ENCODE data around the gene MRPL32.

MRPL32 gene

DNA sequence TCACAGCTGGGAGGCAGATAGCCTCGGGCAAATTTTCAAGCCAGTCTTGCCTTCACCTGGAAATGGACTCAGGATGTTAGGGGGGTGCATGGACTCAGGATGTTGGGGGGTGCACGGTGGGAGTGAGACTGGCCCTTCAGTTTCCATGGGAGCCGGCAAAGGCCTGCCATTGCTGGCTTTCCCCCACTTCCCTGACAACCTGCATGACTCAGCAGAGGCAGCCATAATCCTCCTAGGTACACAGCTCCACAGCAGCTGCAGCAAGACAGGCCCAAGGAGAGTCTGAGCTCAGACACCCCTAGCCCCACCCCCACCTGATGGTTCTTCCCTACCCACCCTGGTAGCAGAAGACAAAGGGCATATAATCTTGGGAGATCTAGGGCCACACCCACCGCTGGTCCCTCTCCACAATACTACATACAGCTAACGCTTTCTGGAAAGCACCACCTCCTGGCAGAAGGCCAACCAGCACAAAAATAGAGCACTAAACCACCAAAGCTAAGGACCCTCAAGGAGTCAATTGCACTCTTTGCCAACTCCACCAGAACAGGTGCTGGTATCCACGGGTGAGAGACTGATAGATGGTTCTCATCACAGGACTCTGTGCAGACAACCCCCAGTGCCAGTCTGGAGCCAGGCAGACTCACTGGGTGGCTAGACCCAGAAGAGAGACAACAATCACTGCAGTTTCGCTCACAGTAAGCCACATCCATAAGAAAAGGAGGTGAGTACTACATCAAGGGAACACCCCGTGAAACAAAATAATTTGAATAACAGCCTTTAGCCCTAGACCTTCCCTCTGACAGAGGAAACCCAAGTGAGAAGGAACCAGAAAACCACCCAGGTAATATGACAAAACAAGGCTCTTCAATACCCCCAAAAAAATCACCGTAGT is 38.6 kb upstream of the MRPL32 start:
- no peak overlapping the region for H3K27ac ChIP-seq (ENCODE audit: poor library complexity, severe bottlenecking)
- H3K27me3 ChIP-seq (ENCODE audit: insufficient read depth, poor library complexity, severe bottlenecking): no peaks in the 10 kb centered on the region
- no peak for ATAC-seq (ENCODE audit: low read depth)
- no peak for DNase-seq (ENCODE audit: low spot score)
- no peaks in the 10 kb centered on the region for H3K9me3 ChIP-seq (ENCODE audit: severe bottlenecking)
- H3K4me1 ChIP-seq (ENCODE audit: insufficient read depth, poor library complexity, severe bottlenecking): no peaks in the 10 kb centered on the region
- H3K36me3 ChIP-seq (ENCODE audit: low read depth): no peaks in the 10 kb centered on the region
- TF ChIP-seq, protein P1, sequence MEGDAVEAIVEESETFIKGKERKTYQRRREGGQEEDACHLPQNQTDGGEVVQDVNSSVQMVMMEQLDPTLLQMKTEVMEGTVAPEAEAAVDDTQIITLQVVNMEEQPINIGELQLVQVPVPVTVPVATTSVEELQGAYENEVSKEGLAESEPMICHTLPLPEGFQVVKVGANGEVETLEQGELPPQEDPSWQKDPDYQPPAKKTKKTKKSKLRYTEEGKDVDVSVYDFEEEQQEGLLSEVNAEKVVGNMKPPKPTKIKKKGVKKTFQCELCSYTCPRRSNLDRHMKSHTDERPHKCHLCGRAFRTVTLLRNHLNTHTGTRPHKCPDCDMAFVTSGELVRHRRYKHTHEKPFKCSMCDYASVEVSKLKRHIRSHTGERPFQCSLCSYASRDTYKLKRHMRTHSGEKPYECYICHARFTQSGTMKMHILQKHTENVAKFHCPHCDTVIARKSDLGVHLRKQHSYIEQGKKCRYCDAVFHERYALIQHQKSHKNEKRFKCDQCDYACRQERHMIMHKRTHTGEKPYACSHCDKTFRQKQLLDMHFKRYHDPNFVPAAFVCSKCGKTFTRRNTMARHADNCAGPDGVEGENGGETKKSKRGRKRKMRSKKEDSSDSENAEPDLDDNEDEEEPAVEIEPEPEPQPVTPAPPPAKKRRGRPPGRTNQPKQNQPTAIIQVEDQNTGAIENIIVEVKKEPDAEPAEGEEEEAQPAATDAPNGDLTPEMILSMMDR (IDR thresholded peaks at IDR 0.05; ENCODE audit: poor library complexity, severe bottlenecking): no peak
- no peak overlapping the region for H3K4me3 ChIP-seq (ENCODE audit: severe bottlenecking)

DNA sequence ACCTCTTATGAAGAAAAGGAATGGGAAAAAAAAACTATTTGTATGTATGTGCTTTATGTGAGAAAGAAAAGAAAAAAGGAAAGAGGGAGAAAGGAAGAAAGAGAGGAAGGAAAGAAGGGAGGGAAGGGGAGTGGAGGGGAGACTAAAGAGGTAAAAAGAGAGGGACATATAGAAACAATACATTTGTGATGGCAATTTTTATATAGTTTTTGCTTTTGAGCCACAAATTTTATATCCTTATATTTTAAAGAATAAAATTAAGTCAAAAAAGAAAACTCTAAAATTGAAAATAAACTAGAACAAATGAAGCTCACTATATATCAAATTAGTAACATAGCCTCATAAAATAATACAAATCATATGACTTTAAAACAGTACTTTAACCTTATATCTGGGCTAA is 31.3 kb upstream of the MRPL32 start:
- ATAC-seq (ENCODE audit: low read depth) (no peak), DNase-seq (ENCODE audit: low spot score) (no peak)
- no peaks in the 10 kb centered on the region for H3K9me3 ChIP-seq (ENCODE audit: severe bottlenecking)
- no peak overlapping the region for H3K4me3 ChIP-seq (ENCODE audit: severe bottlenecking)
- TF ChIP-seq, protein P1 (IDR thresholded peaks at IDR 0.05; ENCODE audit: poor library complexity, severe bottlenecking): no peak
- no peaks in the 10 kb centered on the region for H3K27me3 ChIP-seq (ENCODE audit: insufficient read depth, poor library complexity, severe bottlenecking)
- H3K36me3 ChIP-seq (ENCODE audit: low read depth): no peaks in the 10 kb centered on the region
- no peaks in the 10 kb centered on the region for H3K4me1 ChIP-seq (ENCODE audit: insufficient read depth, poor library complexity, severe bottlenecking)
- H3K27ac ChIP-seq (ENCODE audit: poor library complexity, severe bottlenecking): no peak overlapping the region

DNA sequence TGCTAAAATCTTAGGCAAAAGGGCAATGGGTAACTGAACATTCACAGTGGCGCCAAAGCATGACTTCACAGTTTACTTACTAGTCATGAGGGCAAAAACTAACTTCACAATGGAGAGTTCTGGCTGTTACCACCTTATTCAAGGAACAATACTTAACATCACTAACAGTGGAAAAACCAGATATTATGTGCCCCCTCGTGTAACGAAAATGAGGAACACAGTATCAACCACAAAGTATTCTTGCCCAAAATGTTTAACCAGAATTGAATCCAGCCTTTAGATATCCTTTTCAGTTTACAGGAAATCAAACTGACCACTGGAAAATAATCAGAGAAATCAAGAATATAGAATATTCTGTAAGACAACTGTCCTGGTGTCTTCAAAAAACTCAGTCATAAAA is 29.8 kb upstream of the MRPL32 start:
- TF ChIP-seq, protein P1 (IDR thresholded peaks at IDR 0.05; ENCODE audit: poor library complexity, severe bottlenecking): no peak
- Histone ChIP-seq H3K36me3 (ENCODE audit: low read depth) (no peaks in the 10 kb centered on the region), H3K27ac (ENCODE audit: poor library complexity, severe bottlenecking) (no peak overlapping the region), H3K27me3 (ENCODE audit: insufficient read depth, poor library complexity, severe bottlenecking) (no peaks in the 10 kb centered on the region), H3K4me3 (ENCODE audit: severe bottlenecking) (no peak overlapping the region), H3K9me3 (ENCODE audit: severe bottlenecking) (no peaks in the 10 kb centered on the region), H3K4me1 (ENCODE audit: insufficient read depth, poor library complexity, severe bottlenecking) (no peaks in the 10 kb centered on the region)
- DNase-seq (ENCODE audit: low spot score) (no peak), ATAC-seq (ENCODE audit: low read depth) (no peak)

DNA sequence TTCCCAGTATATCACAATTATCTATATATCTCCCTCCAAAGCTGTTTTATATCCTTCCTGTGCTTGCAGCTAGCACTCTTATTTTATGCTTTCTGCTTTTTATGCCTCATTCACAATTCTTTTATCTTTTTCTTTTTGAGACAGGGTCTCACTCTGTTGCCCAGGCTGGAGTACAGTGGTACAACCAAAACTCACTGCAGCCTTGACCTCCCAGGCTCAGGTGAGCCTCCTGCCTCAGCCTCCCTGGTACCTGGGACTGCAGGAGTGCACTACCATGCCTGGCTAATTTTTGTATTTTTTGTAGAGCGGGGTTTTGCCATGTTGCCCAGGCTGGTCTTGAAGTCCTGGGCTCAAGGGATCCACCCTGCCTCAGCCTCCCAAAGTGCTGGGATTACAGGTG is 26.0 kb upstream of the MRPL32 start:
- H3K27me3 ChIP-seq (ENCODE audit: insufficient read depth, poor library complexity, severe bottlenecking): no peaks in the 10 kb centered on the region
- DNase-seq (ENCODE audit: low spot score) (no peak), ATAC-seq (ENCODE audit: low read depth) (no peak)
- TF ChIP-seq, protein P1 (IDR thresholded peaks at IDR 0.05; ENCODE audit: poor library complexity, severe bottlenecking): no peak
- H3K27ac ChIP-seq (ENCODE audit: poor library complexity, severe bottlenecking): no peak overlapping the region
- no peak overlapping the region for H3K4me3 ChIP-seq (ENCODE audit: severe bottlenecking)
- H3K36me3 ChIP-seq (ENCODE audit: low read depth): 0 out of 2 replicates have a peak, but pooled peaks cover 13% of the 10 kb centered on the region
- no peaks in the 10 kb centered on the region for H3K9me3 ChIP-seq (ENCODE audit: severe bottlenecking)
- peaks cover 4% of the 10 kb centered on the region for H3K4me1 ChIP-seq (ENCODE audit: insufficient read depth, poor library complexity, severe bottlenecking)

DNA sequence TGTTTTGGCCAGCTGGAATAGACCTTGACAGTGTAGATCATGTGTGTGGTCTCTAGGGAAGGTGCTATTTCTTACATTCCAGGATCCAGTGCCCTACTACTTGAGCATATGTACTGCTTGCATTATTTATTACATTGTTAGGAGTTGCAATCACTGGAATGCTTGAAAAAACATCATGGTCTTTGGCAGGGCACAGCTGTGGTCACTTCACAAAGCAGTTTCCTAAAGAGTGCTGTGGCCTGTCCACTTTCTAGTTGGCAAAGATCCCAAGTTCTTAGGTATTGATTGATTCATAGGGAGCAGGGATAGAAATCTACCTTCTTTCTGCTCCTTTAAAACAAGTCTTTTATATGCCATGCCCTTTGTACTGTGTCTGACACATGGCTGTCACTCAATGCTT is 24.9 kb upstream of the MRPL32 start:
- Histone ChIP-seq H3K27me3 (ENCODE audit: insufficient read depth, poor library complexity, severe bottlenecking) (no peaks in the 10 kb centered on the region), H3K9me3 (ENCODE audit: severe bottlenecking) (no peaks in the 10 kb centered on the region), H3K4me1 (ENCODE audit: insufficient read depth, poor library complexity, severe bottlenecking) (peaks cover 7% of the 10 kb centered on the region), H3K36me3 (ENCODE audit: low read depth) (0 out of 2 replicates have a peak, but pooled peaks cover 13% of the 10 kb centered on the region), H3K4me3 (ENCODE audit: severe bottlenecking) (no peak overlapping the region), H3K27ac (ENCODE audit: poor library complexity, severe bottlenecking) (no peak overlapping the region)
- DNase-seq (ENCODE audit: low spot score) (no peak), ATAC-seq (ENCODE audit: low read depth) (no peak)
- TF ChIP-seq, protein P1 (IDR thresholded peaks at IDR 0.05; ENCODE audit: poor library complexity, severe bottlenecking): no peak

All from RWPE2 (cell line).